Naive B cell (primary cell): ENCODE measurements around the gene HMGCL. TPM values are rescaled to one million over a fixed set of nuclear protein-coding genes. Genes with fewer than 3 reads are reported as not detected.
"Not testable (repeated sequence)": the region's sequence is repeated elsewhere in the genome, so short reads cannot be mapped to it uniquely, and the experiment has no call there.

ENCODE experiments used
- ATAC-seq, 2 donors: fragments of 150-1000 bp; cut with Tn5 transposase; 2 replicates each; pipeline ENCODE4 v1.10.0; 2021; ENCODE audit warnings: low read depth in 2 of 2, mild to moderate bottlenecking in 2 of 2, moderate library complexity in 2 of 2
- DNase-seq: peaks from one replicate; pipeline ENCODE4 v3.0.0; 2022
- H3K27ac Mint-ChIP-seq, 6 donors: one replicate each; pipeline ENCODE4 v1.8.0; 2020 to 2022; ENCODE audit warnings: mild to moderate bottlenecking in 6 of 6, mixed read lengths in 6 of 6, moderate library complexity in 5 of 6, inconsistent platforms in 2 of 6
- H3K27me3 Mint-ChIP-seq, 3 donors: one replicate each; pipeline ENCODE4 v1.8.0; 2021 to 2022; ENCODE audit warnings: mixed read lengths in 3 of 3, mild to moderate bottlenecking in 1 of 3
- H3K36me3 Mint-ChIP-seq, 2 donors: one replicate each; pipeline ENCODE4 v1.8.0; 2020 to 2022; ENCODE audit warnings: mixed read lengths in 2 of 2, inconsistent platforms in 1 of 2, mild to moderate bottlenecking in 1 of 2
- H3K4me1 Mint-ChIP-seq, 3 donors: one replicate each; pipeline ENCODE4 v1.8.0; 2020 to 2022; ENCODE audit warnings: mixed read lengths in 3 of 3, inconsistent platforms in 1 of 3, mild to moderate bottlenecking in 1 of 3, moderate library complexity in 1 of 3
- H3K4me3 Mint-ChIP-seq, 8 donors: one replicate each; pipeline ENCODE4 v1.8.0; 2020 to 2022; ENCODE audit warnings: mild to moderate bottlenecking in 8 of 8, mixed read lengths in 8 of 8, moderate library complexity in 8 of 8, inconsistent platforms in 2 of 8
- H3K9me3 Mint-ChIP-seq, 7 donors: one replicate each; pipeline ENCODE4 v1.8.0; 2020 to 2022; ENCODE audit warnings: mixed read lengths in 7 of 7, mild to moderate bottlenecking in 5 of 7, inconsistent platforms in 2 of 7, moderate library complexity in 1 of 7
- polyA plus RNA-seq, 6 donors: library from polyadenylated mRNA; unstranded; fragments of 300-500 nt; fragmentation: Illumina TruSeq; gene quantifications; one replicate each; pipeline ENCODE4 v1.2.3, GENCODE V29; 2021; ENCODE audit warnings: low read depth in 6 of 6

HMGCL gene
- polyA plus RNA-seq, 6 donors from 2014 or later, result 16.0 to 42.2 (median 27.7) TPM

GRCh38 chr1:23817633-23818032 lies 7.6 kb downstream of the HMGCL start:
- no peaks in the 10 kb centered on the region for H3K9me3 Mint-ChIP-seq
- peak overlapping the region in 1 of 6 donors; percentile 39 for H3K27ac Mint-ChIP-seq
- peaks cover 0 to 5% of the 10 kb centered on the region in 2 donors for H3K36me3 Mint-ChIP-seq
- no peak overlapping the region for H3K4me3 Mint-ChIP-seq
- ATAC-seq, result no peak
- H3K27me3 Mint-ChIP-seq, result no peaks in the 10 kb centered on the region
- no peak for DNase-seq
- H3K4me1 Mint-ChIP-seq, result peaks cover 5 to 11% (median 10%) of the 10 kb centered on the region in 3 donors

GRCh38 chr1:23816906-23817305 lies 8.3 kb downstream of the HMGCL start:
- no peak for ATAC-seq
- Mint-ChIP-seq H3K36me3 (peaks cover 0 to 5% of the 10 kb centered on the region in 2 donors), H3K4me3 (peak overlapping the region in 1 of 8 donors; percentile 43), H3K9me3 (no peaks in the 10 kb centered on the region), H3K27ac (no peak overlapping the region), H3K4me1 (peaks cover 4 to 10% (median 10%) of the 10 kb centered on the region in 3 donors), H3K27me3 (no peaks in the 10 kb centered on the region)
- DNase-seq, result no peak

GRCh38 chr1:23816361-23816760 lies 8.9 kb downstream of the HMGCL start:
- H3K4me1 Mint-ChIP-seq, result peaks cover 2 to 16% (median 7%) of the 10 kb centered on the region in 3 donors
- H3K27me3 Mint-ChIP-seq, result no peaks in the 10 kb centered on the region
- no peak overlapping the region for H3K4me3 Mint-ChIP-seq
- peaks cover 0 to 5% of the 10 kb centered on the region in 2 donors for H3K36me3 Mint-ChIP-seq
- no peaks in the 10 kb centered on the region for H3K9me3 Mint-ChIP-seq
- H3K27ac Mint-ChIP-seq, result no peak overlapping the region
- ATAC-seq (no peak), DNase-seq (no peak)

- no peak for ATAC-seq
- peak overlapping the region in 3 of 6 donors; percentile 24 to 76 (median 26) for H3K27ac Mint-ChIP-seq
Observed at GRCh38 chr1:23814016-23814415, 11.2 kb downstream of the HMGCL start.

GRCh38 chr1:23810818-23811540 lies 14.2 kb downstream of the HMGCL start:
- Mint-ChIP-seq H3K4me1 (peaks cover 23 to 35% (median 27%) of the 10 kb centered on the region in 3 donors), H3K36me3 (peaks cover 0 to 4% of the 10 kb centered on the region in 2 donors), H3K27ac (peak overlapping the region in 4 of 6 donors; percentile 41 to 87 (median 78)), H3K9me3 (no peaks in the 10 kb centered on the region), H3K27me3 (no peaks in the 10 kb centered on the region), H3K4me3 (no peak overlapping the region)
- DNase-seq (peak; percentile 76), ATAC-seq (peak; percentile 86 to 88)

More at GRCh38 chr1:23814016-23814415, 11.2 kb downstream of the HMGCL start:
- Mint-ChIP-seq H3K4me1 (peaks cover 20 to 35% (median 27%) of the 10 kb centered on the region in 3 donors), H3K9me3 (no peaks in the 10 kb centered on the region), H3K27me3 (no peaks in the 10 kb centered on the region), H3K36me3 (peaks cover 0 to 5% of the 10 kb centered on the region in 2 donors), H3K4me3 (no peak overlapping the region)
- DNase-seq, result no peak

GRCh38 chr1:23809751-23810171 lies 15.5 kb downstream of the HMGCL start:
- H3K27me3 Mint-ChIP-seq, result no peaks in the 10 kb centered on the region
- peaks cover 33 to 38% (median 37%) of the 10 kb centered on the region in 3 donors for H3K4me1 Mint-ChIP-seq
- ATAC-seq, result peak; percentile 84 to 87
- H3K9me3 Mint-ChIP-seq, result no peaks in the 10 kb centered on the region
- peaks cover 4 to 9% of the 10 kb centered on the region in 2 donors for H3K36me3 Mint-ChIP-seq
- H3K4me3 Mint-ChIP-seq, result peak overlapping the region in 2 of 8 donors; percentile 2 to 22
- peak; percentile 85 for DNase-seq
- peak overlapping the region in 5 of 6 donors; percentile 41 to 94 (median 80) for H3K27ac Mint-ChIP-seq

- Mint-ChIP-seq H3K9me3 (no peaks in the 10 kb centered on the region), H3K27me3 (no peaks in the 10 kb centered on the region), H3K4me3 (no peak overlapping the region), H3K36me3 (peaks cover 4 to 16% of the 10 kb centered on the region in 2 donors), H3K27ac (peak overlapping the region in 2 of 6 donors; percentile 4 to 87), H3K4me1 (peaks cover 27 to 40% (median 34%) of the 10 kb centered on the region in 3 donors)
- DNase-seq, result no peak
- ATAC-seq, result no peak
Observed at GRCh38 chr1:23807453-23807852, 17.8 kb downstream of the HMGCL start.

GRCh38 chr1:23806280-23806679 lies 18.9 kb downstream of the HMGCL start:
- DNase-seq (no peak), ATAC-seq (no peak)
- peak overlapping the region in 2 of 6 donors; percentile 53 to 94 for H3K27ac Mint-ChIP-seq
- no peaks in the 10 kb centered on the region for H3K27me3 Mint-ChIP-seq
- peak overlapping the region in 1 of 8 donors; percentile 66 for H3K4me3 Mint-ChIP-seq
- peaks cover 23 to 38% (median 31%) of the 10 kb centered on the region in 3 donors for H3K4me1 Mint-ChIP-seq
- no peaks in the 10 kb centered on the region for H3K9me3 Mint-ChIP-seq
- peaks cover 4 to 16% of the 10 kb centered on the region in 2 donors for H3K36me3 Mint-ChIP-seq

GRCh38 chr1:23805025-23805424 lies 20.2 kb downstream of the HMGCL start:
- Mint-ChIP-seq H3K27me3 (no peaks in the 10 kb centered on the region), H3K27ac (no peak overlapping the region), H3K9me3 (no peaks in the 10 kb centered on the region), H3K36me3 (peaks cover 4 to 16% of the 10 kb centered on the region in 2 donors), H3K4me3 (peak overlapping the region in 1 of 8 donors; percentile 61), H3K4me1 (peaks cover 10 to 31% (median 24%) of the 10 kb centered on the region in 3 donors)
- DNase-seq, result no peak
- ATAC-seq, result no peak

- H3K4me3 Mint-ChIP-seq, result peak overlapping the region in 1 of 8 donors; percentile 61
- peaks cover 4 to 16% of the 10 kb centered on the region in 2 donors for H3K36me3 Mint-ChIP-seq
- peak overlapping the region in 2 of 6 donors; percentile 33 to 34 for H3K27ac Mint-ChIP-seq
- no peaks in the 10 kb centered on the region for H3K9me3 Mint-ChIP-seq
- DNase-seq (no peak), ATAC-seq (no peak)
- H3K27me3 Mint-ChIP-seq, result no peaks in the 10 kb centered on the region
- peaks cover 8 to 31% (median 22%) of the 10 kb centered on the region in 3 donors for H3K4me1 Mint-ChIP-seq
Observed at GRCh38 chr1:23804183-23804835, 20.9 kb downstream of the HMGCL start.

GRCh38 chr1:23803674-23804073 lies 21.6 kb downstream of the HMGCL start:
- Mint-ChIP-seq H3K27ac (peak overlapping the region in 2 of 6 donors; percentile 19 to 43), H3K27me3 (no peaks in the 10 kb centered on the region), H3K36me3 (peaks cover 4 to 16% of the 10 kb centered on the region in 2 donors), H3K4me1 (peaks cover 10 to 33% (median 22%) of the 10 kb centered on the region in 3 donors), H3K4me3 (peak overlapping the region in 2 of 8 donors; percentile 35 to 61), H3K9me3 (no peaks in the 10 kb centered on the region)
- DNase-seq (no peak), ATAC-seq (no peak)

- peak overlapping the region in 3 of 6 donors; percentile 47 to 83 (median 65) for H3K27ac Mint-ChIP-seq
- H3K4me1 Mint-ChIP-seq, result peaks cover 12 to 33% (median 22%) of the 10 kb centered on the region in 3 donors
- not testable (repeated sequence) for ATAC-seq, H3K9me3 Mint-ChIP-seq, H3K27me3 Mint-ChIP-seq, DNase-seq
- peaks cover 4 to 16% of the 10 kb centered on the region in 2 donors for H3K36me3 Mint-ChIP-seq
- H3K4me3 Mint-ChIP-seq, result peak overlapping the region in 5 of 8 donors; percentile 24 to 84 (median 49)
Observed at GRCh38 chr1:23802809-23803342, 22.4 kb downstream of the HMGCL start.

GRCh38 chr1:23801876-23802275 lies 23.4 kb downstream of the HMGCL start:
- Mint-ChIP-seq H3K36me3 (peaks cover 0 to 16% of the 10 kb centered on the region in 2 donors), H3K27ac (peak overlapping the region in 4 of 6 donors; percentile 60 to 85 (median 78))

More at GRCh38 chr1:23801876-23802275, 23.4 kb downstream of the HMGCL start:
- H3K4me1 Mint-ChIP-seq, result peaks cover 12 to 33% (median 22%) of the 10 kb centered on the region in 3 donors
- no peaks in the 10 kb centered on the region for H3K9me3 Mint-ChIP-seq
- no peak for DNase-seq
- H3K4me3 Mint-ChIP-seq, result peak overlapping the region; percentile 41 to 94 (median 60)
- H3K27me3 Mint-ChIP-seq, result no peaks in the 10 kb centered on the region
- no peak for ATAC-seq
